Tongue (tissue), 2 donors: ENCODE measurements around the gene AP5B1. TPM values are rescaled to one million over a fixed set of nuclear protein-coding genes. Genes with fewer than 3 reads are reported as not detected.

Source experiments
- DNase-seq: peaks from one replicate; pipeline ENCODE4 v3.0.0-alpha.2; 2015
- total RNA-seq: library from RNA; depleted of rRNA; stranded (reverse); fragments of >200 nt; gene quantifications from one replicate; pipeline ENCODE4 v1.2.3, GENCODE V29; 2014

Gene AP5B1
- total RNA-seq, 1 donor from 2014 or later = 4.6 TPM

DNA sequence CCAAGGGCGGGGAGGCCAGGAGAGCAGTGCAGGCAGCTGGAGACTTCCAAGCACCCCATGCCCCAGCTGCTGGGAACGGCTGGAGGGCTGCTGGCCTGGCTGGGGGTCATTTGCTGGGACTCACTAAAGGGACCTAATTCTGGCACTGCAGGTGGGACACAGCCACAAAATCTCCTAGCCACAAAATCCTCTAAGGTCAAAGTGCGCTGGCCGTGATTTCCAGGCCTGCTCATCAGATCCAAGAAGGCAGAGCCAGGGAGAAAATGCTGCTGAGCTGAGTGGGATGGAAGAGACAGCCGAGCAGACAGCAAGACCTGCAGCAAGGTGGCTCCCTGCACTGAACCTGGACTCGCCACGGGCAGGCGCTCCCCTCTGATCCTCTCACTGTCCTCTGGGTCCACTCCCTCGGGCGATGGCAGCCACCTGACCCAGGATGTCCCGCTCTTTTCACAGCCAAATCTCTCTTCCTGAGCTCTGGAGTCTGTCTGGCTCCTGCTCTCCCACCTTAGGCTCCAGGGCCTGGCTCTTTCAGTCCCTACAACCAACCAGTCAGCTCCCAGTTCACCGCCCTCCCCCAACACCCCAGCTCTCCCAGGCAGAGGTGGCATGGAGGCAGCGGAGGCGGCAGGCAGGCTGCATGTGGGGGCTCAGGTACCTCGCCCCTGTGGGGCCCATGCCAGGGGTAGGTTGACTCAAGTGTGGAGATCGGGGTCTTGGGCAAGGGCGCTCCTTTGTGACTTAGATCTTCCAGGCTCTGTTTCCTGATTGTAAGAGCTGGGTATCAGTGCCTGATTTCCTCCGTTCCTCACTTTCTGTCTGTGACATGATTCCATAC is 20.6 kb upstream of the AP5B1 start:
- no peak for DNase-seq

DNA sequence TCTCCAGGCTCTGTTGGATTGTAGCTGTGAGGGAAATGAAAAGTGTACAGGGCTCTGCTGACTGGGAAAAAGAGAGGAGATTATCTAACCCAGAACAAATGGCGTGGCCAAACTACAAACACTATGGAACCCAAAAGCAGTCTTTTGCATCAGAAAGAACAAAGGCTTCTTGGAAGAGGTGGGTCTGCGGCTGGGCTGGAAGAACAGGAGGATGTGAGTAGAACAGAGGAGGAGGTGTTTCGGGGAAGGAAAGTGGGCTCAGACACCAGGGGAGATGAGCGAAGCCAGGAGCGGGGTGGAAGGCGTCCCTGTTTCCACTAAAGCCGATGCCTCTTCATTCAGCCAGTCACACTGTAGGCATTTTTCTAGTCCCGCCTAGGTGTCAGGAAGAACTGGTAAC is 18.1 kb upstream of the AP5B1 start:
- no peak for DNase-seq

DNA sequence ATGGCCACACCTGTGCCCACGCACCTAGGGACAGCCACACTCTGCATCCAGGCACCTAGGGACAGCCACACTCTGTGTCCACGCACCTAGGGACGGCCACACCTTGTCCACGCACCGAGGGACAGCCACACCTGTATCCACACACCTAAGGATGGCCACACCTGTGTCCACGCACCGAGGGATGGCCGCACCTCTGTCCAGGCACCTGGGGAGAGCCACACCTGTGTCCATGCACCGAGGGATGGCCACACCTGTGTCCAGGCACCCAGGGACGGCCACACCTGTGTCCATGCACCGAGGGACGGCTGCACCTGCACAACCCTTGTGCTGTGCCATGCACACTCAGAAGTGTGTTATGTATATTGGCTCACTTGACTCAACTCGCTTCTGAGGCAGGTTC is 16.9 kb upstream of the AP5B1 start:
- no peak for DNase-seq

- no peak for DNase-seq
Measured at GRCh38 chr11:65796726-65797601, 16.2 kb upstream of the AP5B1 start.

- DNase-seq = no peak
Measured at GRCh38 chr11:65794570-65795510, 14.1 kb upstream of the AP5B1 start.

DNA sequence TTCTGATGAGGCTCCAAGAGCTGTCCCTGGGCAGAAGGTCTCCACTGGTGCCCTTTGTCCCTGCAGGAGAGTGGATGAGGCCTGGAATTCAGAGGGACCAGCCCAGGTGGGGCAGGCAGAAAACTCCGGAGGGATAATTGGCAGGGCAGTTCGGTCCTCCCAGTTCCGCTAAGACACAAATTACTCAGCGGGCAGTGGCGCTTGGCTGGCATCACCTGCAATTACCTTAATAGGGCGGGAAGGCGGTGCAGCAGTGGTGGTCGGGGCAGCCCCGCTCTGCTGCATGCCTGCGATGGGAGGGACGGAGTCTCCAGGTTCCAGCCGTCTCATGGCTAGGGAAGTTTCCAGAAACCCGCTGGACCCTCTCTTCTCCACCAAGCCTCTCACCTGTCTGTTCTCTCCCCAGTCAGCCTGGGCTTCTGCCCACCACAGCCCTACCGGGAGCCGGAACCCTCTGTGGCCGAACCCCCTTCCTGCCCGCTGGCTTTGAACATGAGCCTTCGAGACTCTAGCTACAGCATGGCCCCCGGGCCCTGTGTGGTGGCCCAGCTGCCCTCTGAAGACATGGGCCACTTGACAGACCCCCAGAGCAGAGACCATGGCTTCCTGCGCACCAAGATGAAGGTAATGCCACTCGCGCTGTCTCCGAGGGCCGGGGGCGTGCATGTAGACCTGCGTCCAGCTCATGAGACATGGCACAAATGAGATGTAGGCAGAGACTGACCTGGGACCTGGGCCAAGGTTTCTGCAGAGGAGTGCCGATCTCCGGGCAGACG is 13.0 kb upstream of the AP5B1 start:
- no peak for DNase-seq

GRCh38 chr11:65793144-65793581 is 12.4 kb upstream of the AP5B1 start:
- DNase-seq = peak; percentile 38

GRCh38 chr11:65792456-65792855 is 11.7 kb upstream of the AP5B1 start:
- no peak for DNase-seq

- no peak for DNase-seq
Measured at GRCh38 chr11:65791719-65792213, 11.0 kb upstream of the AP5B1 start.

- DNase-seq = no peak
Measured at GRCh38 chr11:65790902-65791650, 10.3 kb upstream of the AP5B1 start.

DNA sequence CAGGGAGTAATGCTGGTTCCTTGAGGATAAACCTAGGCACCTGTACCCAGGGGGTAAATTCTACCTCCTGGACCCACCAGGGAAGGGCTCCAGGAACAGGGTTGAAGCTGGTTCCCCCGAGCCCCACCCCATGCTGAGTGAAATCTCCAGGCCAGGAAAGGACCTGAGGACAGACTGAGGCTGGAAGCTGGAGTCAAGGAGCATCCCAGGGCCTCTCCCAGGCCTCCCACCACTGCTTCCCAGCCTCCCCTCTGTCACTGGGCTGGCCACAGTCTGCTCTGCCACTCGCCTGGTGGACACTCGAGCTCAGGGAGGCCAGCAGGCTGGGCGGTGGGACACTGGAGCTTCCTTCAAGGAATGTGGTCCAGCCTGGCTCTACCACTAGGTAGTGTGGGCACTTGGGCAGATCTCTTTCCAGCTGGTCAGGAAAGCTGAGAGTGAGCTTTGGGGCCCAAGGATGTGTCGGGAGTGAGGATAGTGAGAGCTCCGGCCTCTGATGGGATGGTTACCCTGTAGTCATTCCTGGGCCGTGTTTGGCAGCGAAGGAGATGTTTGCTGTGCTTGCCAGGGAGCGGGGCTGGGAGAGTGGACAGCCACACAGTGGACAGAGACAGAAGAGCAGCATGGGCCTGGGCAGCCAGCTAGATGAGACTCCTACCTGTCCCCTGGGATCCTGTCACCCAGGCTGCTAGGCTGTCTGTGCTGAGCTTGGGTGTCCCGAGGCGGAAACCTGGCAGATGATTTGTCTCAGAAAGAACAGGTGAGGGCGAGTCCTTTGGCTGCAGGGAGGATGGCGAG is 9.5 kb upstream of the AP5B1 start:
- no peak for DNase-seq

DNA sequence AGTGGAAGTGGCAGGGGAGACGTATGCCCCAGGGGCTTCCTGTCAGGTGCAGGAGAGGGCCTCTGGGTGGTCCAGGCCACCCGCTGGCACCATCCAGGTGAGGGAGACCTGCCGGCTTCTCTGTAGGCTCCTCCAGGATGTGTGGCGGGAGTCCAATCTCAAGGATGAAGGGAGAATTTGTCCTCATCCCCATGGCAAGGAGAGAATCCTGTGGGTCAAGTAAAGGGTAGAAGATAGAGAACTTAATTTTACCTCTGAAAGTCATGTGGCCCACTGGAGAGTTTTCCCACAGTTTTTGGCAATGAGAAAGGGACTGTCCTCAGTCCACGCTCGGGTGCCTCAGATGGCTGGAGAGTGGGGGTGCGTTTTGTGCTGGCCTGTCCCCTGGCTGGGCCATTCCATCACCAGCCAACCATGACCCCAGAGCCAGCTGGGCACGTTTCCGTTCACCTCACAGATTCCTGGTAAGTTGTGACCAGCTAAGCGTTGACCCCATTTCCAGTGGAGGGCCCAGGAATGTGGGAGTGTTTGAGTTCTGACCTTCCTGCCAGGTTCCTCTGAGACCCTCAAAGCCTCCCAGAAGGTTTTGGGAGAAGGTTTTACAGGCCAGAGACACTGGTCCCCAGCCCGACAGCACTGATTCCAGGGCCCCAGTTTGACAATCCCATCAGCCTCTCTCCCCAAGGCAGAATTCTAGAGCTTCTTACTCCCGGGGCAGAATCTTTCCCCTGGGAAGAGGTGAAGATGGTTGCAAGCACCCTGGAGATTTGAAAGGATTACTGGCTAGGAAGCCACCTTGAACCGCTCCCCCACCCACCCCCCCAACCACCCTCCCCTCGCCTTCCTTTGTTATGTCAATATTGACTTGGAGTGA is 8.7 kb upstream of the AP5B1 start:
- no peak for DNase-seq

DNA sequence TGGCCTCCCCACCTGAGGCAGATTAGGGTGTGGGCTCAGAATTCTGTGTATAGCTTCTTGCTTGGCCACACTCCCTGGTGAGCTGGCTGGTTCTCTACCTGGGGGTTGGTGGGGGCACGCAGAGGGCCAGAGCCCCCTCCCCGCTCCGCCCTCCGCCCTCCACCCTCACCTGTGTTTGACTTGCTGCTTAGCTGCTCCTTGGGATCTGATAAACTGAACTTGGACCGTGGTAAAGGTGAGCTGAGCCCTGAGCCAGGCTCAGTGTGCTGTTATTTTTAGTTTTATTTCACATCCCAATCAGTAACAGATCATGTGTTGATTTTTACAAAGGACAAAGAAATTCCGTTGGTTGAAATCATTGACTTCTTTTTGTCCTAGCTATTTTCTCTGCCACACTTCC is 8.0 kb upstream of the AP5B1 start:
- no peak for DNase-seq

DNA sequence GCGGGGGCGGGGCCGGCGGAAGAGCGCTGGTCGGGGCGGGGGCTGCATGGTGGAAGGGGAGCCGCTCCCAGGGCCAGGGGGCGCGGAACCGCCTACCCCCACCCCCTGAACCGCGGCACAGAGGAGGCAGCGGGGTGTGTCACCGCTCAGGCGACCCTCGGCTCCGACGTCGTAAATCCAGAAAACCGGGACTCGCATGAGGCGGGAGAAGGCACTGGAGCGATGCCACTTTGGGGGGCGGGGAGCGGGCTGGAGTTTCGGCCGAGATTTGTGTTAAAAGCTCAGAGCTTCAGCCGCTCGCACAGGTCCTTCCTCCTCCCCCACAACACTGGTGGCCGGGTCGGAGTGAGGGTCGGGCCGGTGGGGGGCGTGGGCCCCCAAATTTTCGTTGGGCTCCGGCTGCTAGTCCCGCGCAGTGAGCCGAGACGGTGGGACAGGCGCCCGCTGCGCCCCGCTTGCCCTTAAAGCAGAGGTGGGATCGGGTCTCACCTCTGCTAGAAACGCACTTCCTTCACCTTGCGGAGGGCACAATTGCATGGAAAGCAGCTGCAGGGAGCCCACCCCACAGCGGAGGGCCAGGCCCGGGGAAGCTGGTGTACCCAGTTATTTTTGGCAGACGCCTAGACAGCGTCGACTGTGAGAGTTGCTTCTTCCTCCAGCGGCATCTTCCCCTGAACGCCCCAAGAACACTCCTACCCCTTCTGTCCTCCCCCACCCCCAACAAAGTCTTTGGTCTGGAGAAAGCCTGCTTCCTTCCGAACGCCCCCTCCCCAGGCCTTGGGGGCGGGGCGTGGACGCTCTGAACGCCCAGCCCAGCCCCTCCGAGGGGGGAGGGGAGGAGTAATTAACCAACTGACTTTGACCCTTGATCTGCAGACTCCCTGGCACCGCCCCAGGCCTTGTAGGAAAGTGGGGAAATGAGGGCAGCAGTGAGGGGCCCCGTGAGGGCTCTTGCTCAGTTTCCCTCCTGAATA is 7.2 kb upstream of the AP5B1 start:
- DNase-seq = peak; percentile 17

GRCh38 chr11:65786786-65787636 is 6.2 kb upstream of the AP5B1 start, which contains the start of gene OVOL1:
OVOL1 (plus strand) TSS chr11:65787063; CDS start chr11:65787374, 311 bp downstream.
- DNase-seq = peak; percentile 44
